T1000 (cell line): ENCODE measurements around the gene ACAA2.
A peak's percentile ranks its signal among the peaks of the same experiment; 100 is the strongest.

Experiments
- DNase-seq: peaks from one replicate; lab custom pipeline; 2025; ENCODE audit warnings: mixed read lengths; lab: John Stamatoyannopoulos, UW

Gene ACAA2

GRCh38 chr18:49813319-49814146 is at the start of gene ACAA2:
Gene ACAA2, minus strand, starts transcription at chr18:49813533. Its CDS starts 49 bp downstream, at chr18:49813484.
- peak; percentile 58 for DNase-seq

- no peak for DNase-seq
These were observed 49.5 kb upstream of the ACAA2 start for GRCh38 chr18:49862656-49863385.

GRCh38 chr18:49861659-49862058 is 48.3 kb upstream of the ACAA2 start:
- DNase-seq = no peak

- DNase-seq = no peak
These were observed 46.4 kb upstream of the ACAA2 start for GRCh38 chr18:49859725-49860124.

GRCh38 chr18:49859021-49859359 is 45.7 kb upstream of the ACAA2 start:
- DNase-seq = no peak

- DNase-seq = peak; percentile 35
These were observed 45.1 kb upstream of the ACAA2 start for GRCh38 chr18:49858309-49859020.

- DNase-seq = no peak
These were observed 44.4 kb upstream of the ACAA2 start for GRCh38 chr18:49857708-49858107.

GRCh38 chr18:49856496-49856895 is 43.2 kb upstream of the ACAA2 start:
- DNase-seq = no peak

- no peak for DNase-seq
These were observed 42.5 kb upstream of the ACAA2 start for GRCh38 chr18:49855711-49856415.

- DNase-seq = no peak
These were observed 41.3 kb upstream of the ACAA2 start for GRCh38 chr18:49854681-49855080.

- no peak for DNase-seq
These were observed 40.1 kb upstream of the ACAA2 start for GRCh38 chr18:49853436-49853835.

- no peak for DNase-seq
These were observed 39.7 kb upstream of the ACAA2 start for GRCh38 chr18:49853011-49853410.

- DNase-seq = no peak
These were observed 38.3 kb upstream of the ACAA2 start for GRCh38 chr18:49851624-49852023.

- no peak for DNase-seq
These were observed 37.3 kb upstream of the ACAA2 start for GRCh38 chr18:49850636-49851035.

- peak; percentile 54 for DNase-seq
These were observed 36.2 kb upstream of the ACAA2 start for GRCh38 chr18:49849331-49850217.

GRCh38 chr18:49848115-49848514 is 34.8 kb upstream of the ACAA2 start:
- DNase-seq = no peak

- no peak for DNase-seq
These were observed 34.2 kb upstream of the ACAA2 start for GRCh38 chr18:49847524-49847923.

GRCh38 chr18:49846718-49847470 is 33.6 kb upstream of the ACAA2 start:
- no peak for DNase-seq

GRCh38 chr18:49846361-49846662 is 33.0 kb upstream of the ACAA2 start:
- no peak for DNase-seq

- no peak for DNase-seq
These were observed 32.5 kb upstream of the ACAA2 start for GRCh38 chr18:49845629-49846360.
